Germinal center (tissue), 1 donor: Measurements from ENCODE around the gene RXFP1.

Source experiments
- DNase-seq: peaks from one replicate; pipeline ENCODE4 v3.0.0; 2012; ENCODE audit warnings: mixed read lengths, low spot score

The RXFP1 gene

GRCh38 chr4:158543191-158543590 is 21.5 kb downstream of the RXFP1 start:
- no peak for DNase-seq

DNA sequence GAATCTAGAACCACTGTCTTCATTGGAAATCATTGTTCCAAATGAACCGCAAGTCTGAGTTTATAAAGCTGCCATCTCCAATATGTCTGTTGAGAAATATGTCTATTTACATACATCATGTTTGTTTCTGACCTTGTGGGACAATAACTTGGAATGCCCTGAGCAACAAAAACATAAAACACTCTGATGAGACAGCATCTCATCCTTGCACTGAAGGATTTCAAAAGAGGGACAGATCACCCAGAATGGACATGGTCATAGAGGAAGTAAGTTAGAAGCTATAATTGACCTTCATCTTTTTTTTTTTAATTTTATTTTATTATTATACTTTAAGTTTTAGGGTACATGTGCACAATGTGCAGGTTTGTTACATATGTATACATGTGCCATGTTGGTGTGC is 22.5 kb downstream of the RXFP1 start:
- no peak for DNase-seq

DNA sequence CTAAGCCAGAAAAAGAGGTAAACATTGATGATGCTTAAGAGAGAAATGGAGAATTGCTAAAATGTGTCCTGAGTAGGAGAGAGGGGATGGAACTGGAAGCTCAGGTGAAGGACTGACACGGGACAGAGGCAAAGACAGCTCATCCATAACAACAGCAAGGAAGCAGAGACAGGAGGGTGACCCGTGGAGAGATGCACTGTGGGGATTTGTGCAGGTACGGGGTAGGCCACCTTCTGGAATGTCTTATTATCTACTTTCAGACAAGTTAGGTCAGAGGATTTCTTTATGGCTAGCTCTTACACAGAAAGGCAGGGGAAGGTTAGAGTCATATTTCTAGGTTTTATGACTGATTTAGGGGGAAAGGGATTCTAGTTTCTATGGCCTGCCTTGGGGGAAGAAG is 31.7 kb downstream of the RXFP1 start:
- no peak for DNase-seq

DNA sequence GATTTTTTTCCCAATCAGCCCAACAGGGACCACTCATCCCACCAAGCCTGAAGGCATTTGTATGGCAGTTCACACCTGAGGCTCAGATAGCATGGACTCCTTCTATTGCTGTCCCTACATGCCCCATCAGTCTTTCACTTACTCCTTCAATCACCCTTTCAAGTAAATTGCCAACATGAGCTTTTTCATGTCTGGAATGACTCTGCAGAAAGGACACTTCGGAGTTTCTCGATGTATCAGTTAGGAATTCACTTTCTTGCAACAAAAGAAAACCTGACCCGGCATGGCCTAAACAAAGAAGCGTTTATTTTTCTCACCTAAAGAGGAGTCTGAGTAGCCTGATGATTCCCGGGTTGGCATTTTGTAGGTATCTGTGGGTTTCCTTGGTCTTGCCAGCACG is 38.6 kb downstream of the RXFP1 start:
- DNase-seq = no peak

- no peak for DNase-seq
These were observed 45.2 kb downstream of the RXFP1 start for GRCh38 chr4:158566860-158567259.

- DNase-seq = no peak
These were observed 50.1 kb downstream of the RXFP1 start for GRCh38 chr4:158571736-158572135.

DNA sequence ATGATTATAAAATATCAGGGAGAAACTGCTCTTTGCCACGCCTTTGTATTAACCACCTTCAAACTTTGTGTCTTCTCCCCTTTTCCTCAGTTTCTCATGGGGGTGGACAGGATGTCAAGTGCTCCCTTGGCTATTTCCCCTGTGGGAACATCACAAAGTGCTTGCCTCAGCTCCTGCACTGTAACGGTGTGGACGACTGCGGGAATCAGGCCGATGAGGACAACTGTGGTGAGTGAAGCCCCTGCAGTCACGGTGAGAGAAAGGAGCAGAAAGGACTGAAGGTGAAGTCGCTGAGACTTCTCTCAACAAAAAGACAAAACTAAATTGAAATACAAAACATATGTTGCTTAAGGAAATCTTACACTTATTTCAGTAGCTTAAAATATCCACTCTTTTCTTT is 50.9 kb downstream of the RXFP1 start:
- no peak for DNase-seq

DNA sequence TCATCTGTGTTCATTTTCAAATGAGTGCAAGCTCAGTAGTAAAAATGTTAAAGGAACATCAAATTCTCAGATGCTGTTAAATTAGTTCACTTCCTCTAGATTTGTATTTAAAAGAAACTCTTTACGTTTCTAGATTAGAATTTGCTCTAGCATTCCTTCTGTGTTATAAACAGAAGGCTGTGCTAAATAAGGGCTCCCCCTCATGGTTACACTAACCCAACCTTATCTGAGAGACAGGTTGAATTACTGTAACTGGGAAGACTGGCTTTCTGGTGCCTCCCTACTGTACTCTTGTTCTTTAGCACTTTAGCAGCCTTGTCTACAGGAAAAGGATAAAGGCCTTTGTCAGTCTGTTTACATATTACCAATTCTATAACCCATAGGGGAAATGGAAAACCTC is 56.8 kb downstream of the RXFP1 start:
- DNase-seq = no peak

DNA sequence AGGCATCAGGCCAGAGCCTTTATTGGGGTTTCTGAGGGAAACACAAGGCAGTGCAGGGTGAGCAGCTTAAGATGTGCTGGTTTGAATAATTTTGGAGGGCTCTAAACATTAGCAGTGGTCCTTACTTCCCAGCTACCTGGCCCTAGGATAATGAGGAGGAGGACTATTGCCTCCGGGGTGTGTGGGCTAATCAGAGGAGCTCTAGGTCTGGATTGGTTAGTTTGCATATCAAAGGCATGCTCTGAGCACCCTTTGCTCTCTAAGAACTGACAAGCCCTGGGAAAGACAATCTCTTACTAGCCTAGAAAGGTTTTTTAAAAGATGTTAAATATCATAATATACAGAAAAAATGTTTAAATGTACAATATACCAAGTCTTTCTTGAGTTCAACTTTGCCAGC is 58.4 kb downstream of the RXFP1 start:
- DNase-seq = no peak

DNA sequence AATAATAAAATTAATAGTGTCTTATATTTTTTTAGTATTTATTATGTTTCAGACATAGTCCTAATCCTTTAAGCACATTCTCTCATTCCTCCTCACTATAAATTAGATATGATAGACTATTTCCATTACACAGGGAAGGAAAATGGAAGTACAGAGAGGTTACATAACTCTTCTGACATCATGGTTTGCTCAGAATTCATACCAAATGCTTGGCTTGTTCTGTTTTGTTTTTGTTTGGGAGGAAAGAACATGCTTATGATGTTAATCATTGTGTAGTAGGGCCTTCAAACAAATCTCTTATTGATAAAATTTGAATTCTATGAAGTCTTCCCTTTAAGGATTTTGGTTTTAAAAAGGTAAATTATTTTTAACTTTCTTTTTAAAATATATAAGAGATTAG is 59.5 kb downstream of the RXFP1 start:
- DNase-seq = no peak

DNA sequence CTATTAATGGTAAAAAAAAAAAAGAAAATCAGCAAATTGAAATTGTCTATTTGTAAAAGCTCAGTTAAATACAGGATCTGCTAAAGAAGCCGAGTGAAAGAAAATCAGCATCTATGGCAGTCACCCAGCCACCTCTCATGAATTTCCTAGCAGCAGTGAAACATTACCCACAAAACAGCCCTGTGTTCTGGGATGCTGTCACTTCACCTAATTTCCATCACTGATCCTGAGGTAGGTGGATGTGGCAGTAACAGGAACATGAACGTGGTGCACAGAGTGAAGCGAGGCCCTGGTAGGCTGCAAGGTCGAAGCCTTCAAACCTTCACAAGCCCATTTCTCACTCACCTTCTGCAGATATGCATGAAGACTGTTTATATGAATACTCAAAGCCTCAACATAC is 65.2 kb downstream of the RXFP1 start:
- no peak for DNase-seq

GRCh38 chr4:158588285-158588684 is 66.6 kb downstream of the RXFP1 start:
- no peak for DNase-seq

GRCh38 chr4:158588777-158589176 is 67.1 kb downstream of the RXFP1 start:
- no peak for DNase-seq

DNA sequence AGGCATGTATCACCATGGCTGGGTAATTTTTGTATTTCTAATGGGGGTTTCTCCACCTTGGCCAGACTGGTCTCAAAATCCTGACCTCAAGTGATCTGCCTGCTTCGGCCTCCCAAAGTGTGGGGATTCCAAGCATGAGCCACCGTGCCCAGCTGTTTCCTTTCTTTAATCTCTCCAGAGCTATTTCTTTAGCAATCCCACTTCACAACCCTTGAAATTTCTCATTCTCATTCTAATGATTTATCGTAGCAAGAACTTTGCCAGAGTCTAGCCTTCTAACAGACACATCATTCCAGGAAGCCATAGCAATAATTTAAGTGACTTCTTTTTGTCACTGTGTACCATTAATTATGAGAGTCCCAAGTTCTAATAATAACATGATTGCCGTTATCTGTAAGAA is 68.6 kb downstream of the RXFP1 start:
- no peak for DNase-seq

DNA sequence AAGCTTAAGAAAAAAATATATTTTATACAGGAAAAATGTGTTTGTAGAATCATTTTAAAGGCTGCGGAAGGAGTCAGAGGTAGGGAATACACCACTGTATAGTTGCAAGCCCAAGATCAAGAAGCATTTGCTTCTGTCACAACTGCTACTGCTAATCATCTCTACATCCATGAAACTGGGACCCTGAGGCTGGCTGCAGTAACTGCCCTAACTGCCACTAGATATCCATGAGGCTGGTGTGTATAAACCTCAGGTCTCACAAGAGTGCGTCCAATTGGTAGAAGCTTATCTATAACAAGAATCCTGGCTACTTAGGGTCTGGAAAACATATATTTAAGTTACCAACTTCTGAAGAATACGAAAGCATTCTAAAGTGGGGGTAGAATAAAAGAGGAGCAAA is 69.1 kb downstream of the RXFP1 start:
- no peak for DNase-seq

DNA sequence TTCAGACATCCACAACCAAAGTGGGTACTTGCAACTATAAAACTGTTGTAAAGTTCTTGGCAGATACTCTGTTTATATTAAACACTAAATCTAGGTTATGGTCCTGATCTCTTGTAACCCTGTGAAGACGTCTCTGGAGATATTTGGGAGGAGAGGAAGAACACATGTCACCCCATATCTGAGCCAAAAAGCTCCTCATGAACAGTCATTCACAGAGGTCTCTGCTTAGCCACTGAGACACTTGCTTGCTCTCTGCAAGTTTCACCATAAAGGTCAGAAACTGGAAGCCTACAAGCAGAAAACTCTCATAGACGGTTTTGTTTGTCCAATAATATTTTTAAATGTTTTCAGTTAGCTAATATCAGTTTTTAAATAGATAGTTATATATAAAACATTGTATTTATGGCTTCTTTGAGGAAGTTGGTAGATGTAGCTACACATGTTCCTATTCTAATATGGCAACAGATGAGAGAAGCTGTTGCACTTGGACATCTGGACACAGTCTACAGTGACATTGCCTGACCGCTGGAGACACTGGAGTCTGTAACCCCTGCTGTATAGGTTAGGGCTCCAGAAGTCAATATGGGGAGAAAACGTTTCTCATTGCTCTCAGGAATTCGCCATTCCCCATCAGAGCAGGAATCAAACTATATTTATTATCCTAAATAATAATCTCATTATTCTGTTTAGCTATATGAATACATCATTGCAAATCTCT is 76.4 kb downstream of the RXFP1 start:
- no peak for DNase-seq

- DNase-seq = no peak
These were observed 77.5 kb downstream of the RXFP1 start for GRCh38 chr4:158599150-158599549.

GRCh38 chr4:158599765-158600498 is 78.2 kb downstream of the RXFP1 start:
- no peak for DNase-seq

GRCh38 chr4:158604369-158604768 is 82.7 kb downstream of the RXFP1 start:
- no peak for DNase-seq

DNA sequence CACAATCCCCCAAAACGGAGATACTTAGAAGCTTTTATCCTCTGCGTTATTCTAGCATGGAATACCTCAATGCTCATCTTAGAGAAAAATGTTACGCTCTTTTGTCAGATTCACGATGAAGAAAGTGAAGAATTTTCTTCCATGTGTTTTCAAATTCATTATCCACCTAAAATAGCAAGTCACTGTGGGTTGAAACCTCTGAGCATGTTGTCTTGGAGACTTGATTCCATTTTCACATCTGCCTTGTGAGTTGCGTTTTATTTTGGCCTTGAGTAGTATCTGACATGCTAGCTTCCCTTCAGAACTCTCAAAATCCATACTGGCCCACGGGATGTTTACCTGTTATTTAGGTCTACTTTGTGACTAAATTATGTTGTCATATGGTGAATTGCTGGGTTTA is 83.7 kb downstream of the RXFP1 start:
- DNase-seq = no peak

DNA sequence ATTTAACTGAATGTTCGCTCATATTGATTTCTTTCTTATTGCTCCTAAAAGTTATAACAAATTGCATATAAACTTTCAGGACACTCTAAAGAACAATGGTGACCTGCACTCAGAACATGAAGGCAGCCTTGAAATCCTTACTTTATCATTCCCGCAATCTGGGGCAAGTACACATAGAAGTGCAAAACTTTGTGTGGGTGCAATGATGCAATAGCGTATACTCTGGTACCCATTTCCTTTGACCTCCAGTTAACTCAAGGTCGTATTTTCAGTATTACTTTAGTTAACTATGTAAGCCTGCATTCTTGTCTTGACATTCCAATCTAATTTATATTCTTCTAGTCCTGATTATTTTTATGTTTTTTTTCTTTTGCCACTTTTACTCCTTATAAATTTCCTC is 85.3 kb downstream of the RXFP1 start:
- no peak for DNase-seq

- DNase-seq = no peak
These were observed 87.4 kb downstream of the RXFP1 start for GRCh38 chr4:158609116-158609515.

DNA sequence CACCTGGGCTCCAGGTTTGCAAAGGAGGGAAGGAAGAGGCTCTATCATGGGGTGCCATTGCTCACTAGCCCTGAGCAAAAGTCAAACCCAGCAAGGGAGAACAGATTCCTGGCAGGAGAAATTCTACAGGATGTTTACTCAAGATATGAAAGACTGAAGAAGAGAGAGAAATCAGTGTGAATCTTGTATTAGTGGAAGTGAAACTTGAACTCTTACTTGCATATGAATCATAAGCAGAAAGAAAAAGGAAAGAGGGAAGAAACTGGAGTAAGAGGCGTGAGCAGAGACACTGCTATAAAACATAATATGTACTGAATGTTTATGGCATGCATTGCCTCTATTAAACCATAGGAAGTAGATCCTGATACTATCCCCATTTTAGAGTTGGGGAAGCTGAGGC is 89.1 kb downstream of the RXFP1 start:
- DNase-seq = no peak

DNA sequence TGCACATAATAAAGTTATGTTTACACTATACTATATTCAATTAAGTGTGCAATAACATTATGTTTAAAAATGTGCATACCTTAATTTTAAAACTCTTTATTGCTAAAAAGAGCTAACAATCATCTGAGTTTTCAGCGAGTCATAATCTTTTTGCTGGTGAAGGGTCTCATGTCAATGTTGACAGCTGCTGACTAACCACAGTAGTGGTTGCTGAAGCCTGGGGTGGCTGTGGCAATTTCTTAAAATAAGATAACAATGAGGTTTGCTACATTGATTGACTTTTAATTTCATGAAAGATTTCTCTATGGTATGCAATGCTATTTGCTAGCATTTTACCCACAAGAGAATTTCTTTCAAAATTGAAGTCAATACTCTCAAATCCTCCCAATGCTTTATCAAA is 91.4 kb downstream of the RXFP1 start:
- DNase-seq = no peak
